ENCODE results near the gene WSCD2.

- no peak for TF ChIP-seq SUZ12 (IDR thresholded peaks at IDR 0.05; ENCODE audit: extremely low read depth, insufficient read depth, insufficient read length)
- TF ChIP-seq YY1 (IDR thresholded peaks at IDR 0.05; ENCODE audit: insufficient read depth, insufficient read length): no peak
Observed at GRCh38 chr12:108144080-108144479, 15.0 kb downstream of the WSCD2 start.

All from NT2/D1 (cell line).